Measurements from ENCODE around the gene GXYLT2. TPM values are rescaled to one million over a fixed set of nuclear protein-coding genes. Genes with fewer than 3 reads are reported as not detected.

GXYLT2 gene
- total and polyA plus RNA-seq, 2 of the 13 experiments (the other 11 are each of a cell fraction or from before 2014, with no cell fraction given): 4.3 to 6.9 TPM

GRCh38 chr3:72847751-72848702, 39.8 kb upstream of the GXYLT2 start, which contains the start of gene SHQ1 (continued):
- TF ChIP-seq, protein P1, sequence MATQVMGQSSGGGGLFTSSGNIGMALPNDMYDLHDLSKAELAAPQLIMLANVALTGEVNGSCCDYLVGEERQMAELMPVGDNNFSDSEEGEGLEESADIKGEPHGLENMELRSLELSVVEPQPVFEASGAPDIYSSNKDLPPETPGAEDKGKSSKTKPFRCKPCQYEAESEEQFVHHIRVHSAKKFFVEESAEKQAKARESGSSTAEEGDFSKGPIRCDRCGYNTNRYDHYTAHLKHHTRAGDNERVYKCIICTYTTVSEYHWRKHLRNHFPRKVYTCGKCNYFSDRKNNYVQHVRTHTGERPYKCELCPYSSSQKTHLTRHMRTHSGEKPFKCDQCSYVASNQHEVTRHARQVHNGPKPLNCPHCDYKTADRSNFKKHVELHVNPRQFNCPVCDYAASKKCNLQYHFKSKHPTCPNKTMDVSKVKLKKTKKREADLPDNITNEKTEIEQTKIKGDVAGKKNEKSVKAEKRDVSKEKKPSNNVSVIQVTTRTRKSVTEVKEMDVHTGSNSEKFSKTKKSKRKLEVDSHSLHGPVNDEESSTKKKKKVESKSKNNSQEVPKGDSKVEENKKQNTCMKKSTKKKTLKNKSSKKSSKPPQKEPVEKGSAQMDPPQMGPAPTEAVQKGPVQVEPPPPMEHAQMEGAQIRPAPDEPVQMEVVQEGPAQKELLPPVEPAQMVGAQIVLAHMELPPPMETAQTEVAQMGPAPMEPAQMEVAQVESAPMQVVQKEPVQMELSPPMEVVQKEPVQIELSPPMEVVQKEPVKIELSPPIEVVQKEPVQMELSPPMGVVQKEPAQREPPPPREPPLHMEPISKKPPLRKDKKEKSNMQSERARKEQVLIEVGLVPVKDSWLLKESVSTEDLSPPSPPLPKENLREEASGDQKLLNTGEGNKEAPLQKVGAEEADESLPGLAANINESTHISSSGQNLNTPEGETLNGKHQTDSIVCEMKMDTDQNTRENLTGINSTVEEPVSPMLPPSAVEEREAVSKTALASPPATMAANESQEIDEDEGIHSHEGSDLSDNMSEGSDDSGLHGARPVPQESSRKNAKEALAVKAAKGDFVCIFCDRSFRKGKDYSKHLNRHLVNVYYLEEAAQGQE (IDR thresholded peaks at IDR 0.05; ENCODE audit: borderline replicate concordance in 1 of 2, low read depth in 1 of 2, low read length in 2 of 2): 0 out of 4 replicates have a peak, but pooled peaks of 1 of the 2 experiments have one; percentile 20
- peak; percentile 94 for TF ChIP-seq KDM5B (CRISPR knock-in tag; IDR thresholded peaks at IDR 0.05; ENCODE audit: borderline replicate concordance)
- no peak; the same call in 1 of the 2 replicates for TF ChIP-seq ZNF446 (CRISPR knock-in tag; IDR thresholded peaks at IDR 0.05)
- TF ChIP-seq ZNF687 (CRISPR knock-in tag; IDR thresholded peaks at IDR 0.05): peak; percentile 99
- no peak for TF ChIP-seq PCBP2 (optimal IDR thresholded peaks at IDR 0.05; ENCODE audit: low read depth, low read length, poor library complexity, severe bottlenecking)
- TF ChIP-seq KDM1A (CRISPR knock-in tag; IDR thresholded peaks at IDR 0.05): 0 out of 2 replicates have a peak, but pooled peaks have one; percentile 19
- TF ChIP-seq, protein P2, sequence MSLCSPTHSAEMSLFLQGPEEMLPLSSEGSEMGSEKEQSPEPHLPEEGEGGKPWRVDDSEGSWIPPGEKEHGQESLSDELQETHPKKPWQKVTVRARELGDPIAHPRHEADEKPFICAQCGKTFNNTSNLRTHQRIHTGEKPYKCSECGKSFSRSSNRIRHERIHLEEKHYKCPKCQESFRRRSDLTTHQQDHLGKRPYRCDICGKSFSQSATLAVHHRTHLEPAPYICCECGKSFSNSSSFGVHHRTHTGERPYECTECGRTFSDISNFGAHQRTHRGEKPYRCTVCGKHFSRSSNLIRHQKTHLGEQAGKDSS (CRISPR knock-in tag; IDR thresholded peaks at IDR 0.05; ENCODE audit: borderline replicate concordance, low read depth): peak; percentile 77; the same call in 1 of the 2 replicates
- peak; percentile 88 for TF ChIP-seq ZSCAN21 (CRISPR knock-in tag; IDR thresholded peaks at IDR 0.05; ENCODE audit: borderline replicate concordance)
- TF ChIP-seq ZNF350 (CRISPR knock-in tag; IDR thresholded peaks at IDR 0.05; ENCODE audit: borderline replicate concordance, low read depth): peak; percentile 91; the same call in 1 of the 2 replicates
- TF ChIP-seq ZBTB43 (CRISPR knock-in tag; conservative IDR thresholded peaks at IDR 0.05): peak; percentile 78
- TF ChIP-seq GATAD1 (CRISPR knock-in tag; IDR thresholded peaks at IDR 0.05): peak; percentile 92
- TF ChIP-seq ATRX (CRISPR knock-in tag; IDR thresholded peaks at IDR 0.05; ENCODE audit: borderline replicate concordance): no peak
- TF ChIP-seq MTA1 (CRISPR knock-in tag; IDR thresholded peaks at IDR 0.05; ENCODE audit: borderline replicate concordance): 0 out of 2 replicates have a peak, but pooled peaks have one; percentile 84
- TF ChIP-seq CSRNP1 (CRISPR knock-in tag; IDR thresholded peaks at IDR 0.05): peak; percentile 92

All from HepG2 (cell line).